Smooth muscle cell (in vitro differentiated cells): ENCODE data around the gene SLC5A5. TPM values are rescaled to one million over a fixed set of nuclear protein-coding genes. Genes with fewer than 3 reads are reported as not detected.

Experiments
- DNase-seq: peaks from one replicate; lab custom pipeline; 2025; ENCODE audit not compliant: unreplicated experiment; lab: John Stamatoyannopoulos, UW
- H2AFZ ChIP-seq: fragments of 200-600 bp; sonication (generic); 2 replicates; pipeline ENCODE4 v1.6.0; 2016; ENCODE audit warnings: antibody characterized with exemption, low read depth, mild to moderate bottlenecking
- H3F3A ChIP-seq: fragments of 200-600 bp; sonication (generic); 2 replicates; pipeline ENCODE4 v1.6.0; 2017; ENCODE audit warnings: antibody characterized with exemption, low read depth
- H3K27ac ChIP-seq: fragments of 200-600 bp; sonication (generic); 2 replicates; pipeline ENCODE4 v1.5.1; 2016; ENCODE audit warnings: low read depth, mild to moderate bottlenecking
- H3K27me3 ChIP-seq: fragments of 200-600 bp; sonication (generic); 2 replicates; pipeline ENCODE4 v1.6.1; 2016; ENCODE audit warnings: low read depth, mild to moderate bottlenecking
- H3K36me3 ChIP-seq: fragments of 200-600 bp; sonication (generic); 2 replicates; pipeline ENCODE4 v1.5.1; 2016; ENCODE audit warnings: low read depth
- H3K4me1 ChIP-seq: fragments of 200-600 bp; sonication (generic); 2 replicates; pipeline ENCODE4 v1.5.1; 2016; ENCODE audit warnings: low read depth
- H3K4me2 ChIP-seq: fragments of 200-600 bp; sonication (generic); 2 replicates; pipeline ENCODE4 v1.6.0; 2016; ENCODE audit warnings: mild to moderate bottlenecking
- H3K4me3 ChIP-seq: fragments of 200-600 bp; sonication (generic); 2 replicates; pipeline ENCODE4 v1.5.1; 2016; ENCODE audit warnings: mild to moderate bottlenecking
- H3K79me2 ChIP-seq: fragments of 200-600 bp; sonication (generic); 2 replicates; pipeline ENCODE4 v1.6.0; 2016; ENCODE audit warnings: low read depth, mild to moderate bottlenecking
- H3K9ac ChIP-seq: fragments of 200-600 bp; sonication (generic); 2 replicates; pipeline ENCODE4 v1.6.0; 2016; ENCODE audit warnings: low read depth
- H3K9me3 ChIP-seq: fragments of 200-600 bp; sonication (generic); replicated peaks from 2 replicates; pipeline ENCODE4 v1.5.1; 2016; ENCODE audit warnings: low read depth
- H4K20me1 ChIP-seq: fragments of 200-600 bp; sonication (generic); 2 replicates; pipeline ENCODE4 v1.6.0; 2016; ENCODE audit warnings: low read depth
- WGBS: methylation state at CpG from one replicate; pipeline ENCODE4 v1.1.7; 2016; ENCODE audit warnings: low lambda C conversion rate; 5-methylcytosine and 5-hydroxymethylcytosine counted together
- polyA plus RNA-seq: library from polyadenylated mRNA; unstranded; fragments of >200 nt; fragmentation: Nextera tagmentation; extraction: Ambion mirVana; gene quantifications from 2 replicates; pipeline ENCODE4 v1.2.1, GENCODE V29; 2016
- total RNA-seq: library from RNA; depleted of rRNA; stranded (reverse); fragments of >200 nt; gene quantifications from 2 replicates; pipeline ENCODE4 v1.2.3, GENCODE V29; 2014
- TF ChIP-seq, protein P1 (sequence below): fragments of 200-600 bp; sonication (generic); IDR thresholded peaks from 2 replicates; pipeline ENCODE4 v1.5.1; 2017; ENCODE audit warnings: borderline replicate concordance, mild to moderate bottlenecking, antibody characterized with exemption; ENCODE audit not compliant: insufficient read depth, poor library complexity, severe bottlenecking

The SLC5A5 gene
- total and polyA plus RNA-seq, 2 experiments from 2014 or later = not detected

DNA sequence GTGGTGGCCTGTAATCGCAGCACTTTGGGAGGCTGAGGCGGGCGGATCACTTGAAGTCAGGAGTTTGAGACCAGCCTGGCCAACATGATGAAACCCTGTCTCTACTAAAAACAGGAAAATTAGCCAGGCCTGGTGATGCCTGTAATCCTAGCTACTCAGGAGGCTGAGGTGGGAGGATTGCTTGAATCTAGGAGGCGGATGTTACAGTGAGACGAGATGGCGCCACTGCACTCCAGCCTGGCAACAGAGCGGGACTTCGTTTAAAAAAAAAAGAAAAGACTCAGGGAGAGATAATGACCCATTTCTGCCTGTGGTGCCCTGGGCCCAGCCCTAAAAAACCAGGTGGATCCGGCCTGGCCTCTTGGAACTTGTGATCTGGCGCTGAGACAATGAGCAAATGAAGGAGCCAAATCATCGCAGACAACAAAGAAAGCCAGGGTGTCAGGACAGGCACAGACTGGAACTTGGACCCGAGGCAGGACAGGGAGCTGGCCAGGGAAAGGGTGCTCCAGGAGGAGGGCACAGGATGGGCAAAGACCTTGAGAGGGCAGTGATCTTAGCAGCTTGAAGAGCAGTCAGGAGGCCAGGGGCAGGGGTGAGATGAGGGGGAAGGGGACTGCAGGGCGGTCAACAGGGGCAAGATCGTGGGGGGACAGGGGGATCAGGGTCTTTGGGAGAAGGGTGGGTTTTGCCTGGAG lies 23.0 kb upstream of the SLC5A5 start:
- TF ChIP-seq, protein P1, sequence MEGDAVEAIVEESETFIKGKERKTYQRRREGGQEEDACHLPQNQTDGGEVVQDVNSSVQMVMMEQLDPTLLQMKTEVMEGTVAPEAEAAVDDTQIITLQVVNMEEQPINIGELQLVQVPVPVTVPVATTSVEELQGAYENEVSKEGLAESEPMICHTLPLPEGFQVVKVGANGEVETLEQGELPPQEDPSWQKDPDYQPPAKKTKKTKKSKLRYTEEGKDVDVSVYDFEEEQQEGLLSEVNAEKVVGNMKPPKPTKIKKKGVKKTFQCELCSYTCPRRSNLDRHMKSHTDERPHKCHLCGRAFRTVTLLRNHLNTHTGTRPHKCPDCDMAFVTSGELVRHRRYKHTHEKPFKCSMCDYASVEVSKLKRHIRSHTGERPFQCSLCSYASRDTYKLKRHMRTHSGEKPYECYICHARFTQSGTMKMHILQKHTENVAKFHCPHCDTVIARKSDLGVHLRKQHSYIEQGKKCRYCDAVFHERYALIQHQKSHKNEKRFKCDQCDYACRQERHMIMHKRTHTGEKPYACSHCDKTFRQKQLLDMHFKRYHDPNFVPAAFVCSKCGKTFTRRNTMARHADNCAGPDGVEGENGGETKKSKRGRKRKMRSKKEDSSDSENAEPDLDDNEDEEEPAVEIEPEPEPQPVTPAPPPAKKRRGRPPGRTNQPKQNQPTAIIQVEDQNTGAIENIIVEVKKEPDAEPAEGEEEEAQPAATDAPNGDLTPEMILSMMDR = no peak
- no peak overlapping the region for H3K9ac ChIP-seq
- H3K4me1 ChIP-seq = peaks cover 6% of the 10 kb centered on the region
- no peak overlapping the region for H3K4me2 ChIP-seq
- DNase-seq = no peak
- no peaks in the 10 kb centered on the region for H3K79me2 ChIP-seq
- H3K27me3 ChIP-seq = no peaks in the 10 kb centered on the region
- no peak overlapping the region for H3K4me3 ChIP-seq
- H3K9me3 ChIP-seq = no peaks in the 10 kb centered on the region
- WGBS = 92% methylated on average over 14 of the region's 14 CpGs
- H3K36me3 ChIP-seq = no peaks in the 10 kb centered on the region
- H3K27ac ChIP-seq = peak overlapping the region; percentile 82
- no peak overlapping the region for H2AFZ ChIP-seq
- peaks cover 4% of the 10 kb centered on the region for H3F3A ChIP-seq
- H4K20me1 ChIP-seq = no peaks in the 10 kb centered on the region

DNA sequence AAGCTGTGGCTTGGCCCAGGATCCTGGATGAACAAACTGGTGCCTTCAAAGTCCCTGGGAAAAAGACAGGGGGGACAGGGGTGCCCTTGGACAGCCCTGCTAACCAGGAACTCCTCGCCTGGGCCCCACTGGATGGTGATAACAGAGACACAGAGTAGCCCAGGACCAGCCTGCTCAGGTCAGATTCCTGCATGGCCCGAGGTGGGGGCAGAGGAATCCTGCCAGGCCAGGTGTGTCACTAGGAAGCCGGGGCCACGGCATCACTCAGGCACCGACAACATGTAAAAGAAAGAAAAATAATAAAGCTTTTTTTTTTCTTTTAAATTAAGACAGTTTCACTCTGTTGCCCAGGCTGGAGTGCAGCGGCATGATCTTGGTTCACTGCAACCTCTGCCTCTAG lies 17.7 kb upstream of the SLC5A5 start:
- H3K9ac ChIP-seq = no peak overlapping the region
- H3K4me3 ChIP-seq = no peak overlapping the region
- no peaks in the 10 kb centered on the region for H3K9me3 ChIP-seq
- H3K4me2 ChIP-seq = no peak overlapping the region
- H4K20me1 ChIP-seq = no peaks in the 10 kb centered on the region
- no peaks in the 10 kb centered on the region for H3K36me3 ChIP-seq
- WGBS = 86% methylated on average over 6 of the region's 6 CpGs
- TF ChIP-seq, protein P1 = no peak
- H3K27ac ChIP-seq = no peak overlapping the region
- peaks cover 4% of the 10 kb centered on the region for H3F3A ChIP-seq
- H3K27me3 ChIP-seq = no peaks in the 10 kb centered on the region
- H2AFZ ChIP-seq = no peak overlapping the region
- no peaks in the 10 kb centered on the region for H3K79me2 ChIP-seq
- no peaks in the 10 kb centered on the region for H3K4me1 ChIP-seq
- DNase-seq = no peak

DNA sequence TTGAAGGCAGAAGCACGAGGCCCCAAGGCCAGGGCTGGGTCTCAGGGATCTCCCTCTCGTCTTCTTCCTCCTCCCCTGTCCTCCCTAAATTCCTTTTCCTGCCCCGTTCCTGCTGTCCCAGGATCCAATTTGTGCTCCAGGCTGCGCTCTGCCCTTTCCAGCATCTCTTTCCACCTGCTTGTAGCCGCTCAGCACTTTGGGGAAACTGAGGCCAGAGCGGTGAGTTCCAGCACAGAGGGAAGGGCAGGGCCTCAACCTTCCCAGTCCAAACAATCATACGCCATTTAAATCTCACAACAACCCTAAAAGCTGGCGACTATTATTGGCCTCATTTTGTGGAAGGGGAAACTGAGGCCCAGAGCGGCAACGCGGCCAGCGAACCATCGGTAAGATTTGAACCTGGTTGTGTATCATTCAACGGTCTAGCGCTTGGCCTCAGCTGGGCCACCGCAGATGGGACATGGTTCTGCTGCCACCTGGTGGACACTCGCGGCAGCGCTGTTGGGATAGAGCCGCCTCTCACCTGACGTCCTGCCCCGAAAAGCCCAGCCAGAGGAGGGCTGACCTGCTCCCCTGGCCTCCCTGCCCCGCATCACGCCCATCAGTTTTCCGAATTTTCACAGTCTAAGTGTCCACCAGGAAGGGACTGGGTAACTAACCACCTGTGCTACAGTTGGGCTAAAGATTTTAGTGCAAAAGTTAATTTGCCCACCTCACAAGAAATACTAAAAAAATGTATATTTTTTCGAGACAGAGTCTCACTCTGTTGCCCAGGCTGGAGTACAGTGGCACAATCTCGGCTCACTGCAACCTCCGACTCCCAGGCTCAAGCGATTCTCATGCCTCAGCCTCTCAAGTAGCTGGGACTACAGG lies 16.2 kb upstream of the SLC5A5 start:
- Histone ChIP-seq H3K27me3 (no peaks in the 10 kb centered on the region), H3K79me2 (peaks cover 8% of the 10 kb centered on the region), H3K4me3 (no peak overlapping the region), H3K4me2 (no peak overlapping the region), H3K27ac (no peak overlapping the region), H3K9ac (no peak overlapping the region), H3F3A (no peaks in the 10 kb centered on the region), H2AFZ (no peak overlapping the region), H4K20me1 (peaks cover 7% of the 10 kb centered on the region), H3K36me3 (no peaks in the 10 kb centered on the region), H3K4me1 (peaks cover under 1% of the 10 kb centered on the region), H3K9me3 (no peaks in the 10 kb centered on the region)
- WGBS = 23% methylated on average over 29 of the region's 29 CpGs
- TF ChIP-seq, protein P1 = peak; percentile 93
- DNase-seq = peak; percentile 67
